Tibial nerve (tissue), 4 donors: ENCODE results near the gene RMND5B. TPM values are rescaled to one million over a fixed set of nuclear protein-coding genes. Genes with fewer than 3 reads are reported as not detected.

Experiments
- DNase-seq, 2 donors: peaks; one replicate each; pipeline ENCODE4 v3.0.0-alpha.2; 2019; ENCODE audit warnings: low spot score in 2 of 2
- H3K27ac ChIP-seq, 4 donors: fragments of 200-600 bp; sonication (generic) in 3 of 4; one replicate each; pipeline ENCODE4 v1.5.1; 2017 to 2019; ENCODE audit warnings: mild to moderate bottlenecking in 1 of 4
- H3K27me3 ChIP-seq, 2 donors: fragments of 200-600 bp; sonication (generic) in 1 of 2; one replicate each; pipeline versions ENCODE4 v1.5.1 to v1.6.0; 2017 to 2019
- H3K36me3 ChIP-seq, 3 donors: fragments of 200-600 bp; sonication (generic); one replicate each; pipeline ENCODE4 v1.5.1; 2018 to 2019
- H3K4me1 ChIP-seq, 4 donors: fragments of 200-600 bp; sonication (generic) in 3 of 4; one replicate each; pipeline ENCODE4 v1.5.1; 2017 to 2019
- H3K4me3 ChIP-seq, 4 donors: fragments of 200-600 bp; sonication (generic) in 3 of 4; one replicate each; pipeline ENCODE4 v1.5.1; 2017 to 2019; ENCODE audit warnings: mild to moderate bottlenecking in 1 of 4, moderate library complexity in 1 of 4
- H3K9me3 ChIP-seq, 4 donors: fragments of 200-600 bp; sonication (generic) in 3 of 4; one replicate each; pipeline ENCODE4 v1.5.1; 2017 to 2019
- CTCF ChIP-seq, 5 experiments: fragments of 200-600 bp in 3 of 5; fragments of 450-650 bp in 2 of 5; sonication (generic) in 3 of 5; IDR thresholded peaks; one replicate each; pipeline ENCODE4 v1.5.1; 2016 to 2019; ENCODE audit warnings: antibody characterized with exemption in 5 of 5, mild to moderate bottlenecking in 3 of 5, moderate library complexity in 2 of 5
- EP300 ChIP-seq, 2 donors: sonication (generic); formaldehyde crosslinking; IDR thresholded peaks; one replicate each; pipeline ENCODE4 v1.6.1; 2017; ENCODE audit warnings: antibody characterized with exemption in 2 of 2, mild to moderate bottlenecking in 1 of 2
- POLR2A ChIP-seq, 2 donors: fragments of 450-650 bp; IDR thresholded peaks; one replicate each; pipeline ENCODE4 v1.6.1; 2017; ENCODE audit warnings: antibody characterized with exemption in 2 of 2, mild to moderate bottlenecking in 2 of 2, moderate library complexity in 2 of 2
- WGBS, 2 donors: methylation state at CpG; one replicate each; pipeline ENCODE4 v1.1.5; 2018; 5-methylcytosine and 5-hydroxymethylcytosine counted together
- total RNA-seq, 4 donors: library from RNA; depleted of rRNA; stranded (reverse); fragments of >200 nt; gene quantifications; one replicate each; pipeline ENCODE4 v1.1.0, GENCODE V29; 2016

The RMND5B gene
- total RNA-seq, 4 donors from 2014 or later, result 43.1 to 58.8 (median 53.0) TPM

GRCh38 chr5:178115814-178116142 is 15.0 kb upstream of the RMND5B start:
- Histone ChIP-seq H3K4me3 (no peak overlapping the region), H3K4me1 (peaks cover 0 to 27% (median 15%) of the 10 kb centered on the region in 4 donors), H3K36me3 (no peaks in the 10 kb centered on the region), H3K9me3 (peaks cover 0 to 9% (median 0%) of the 10 kb centered on the region in 4 donors), H3K27me3 (peaks cover 0 to 90% of the 10 kb centered on the region in 2 donors), H3K27ac (no peak overlapping the region)
- WGBS, 2 donors, result 17 to 26% methylated on average over 6 to 7 of the region's 7 CpGs
- TF ChIP-seq POLR2A (IDR thresholded peaks at IDR 0.05) (no peak), EP300 (IDR thresholded peaks at IDR 0.05) (no peak), CTCF (IDR thresholded peaks at IDR 0.05) (no peak)
- no peak for DNase-seq

GRCh38 chr5:178116143-178116885 is 14.5 kb upstream of the RMND5B start:
- Histone ChIP-seq H3K27ac (no peak overlapping the region), H3K9me3 (peaks cover 0 to 9% (median 0%) of the 10 kb centered on the region in 4 donors), H3K4me1 (peaks cover 0 to 31% (median 18%) of the 10 kb centered on the region in 4 donors), H3K36me3 (no peaks in the 10 kb centered on the region), H3K27me3 (peaks cover 0 to 91% of the 10 kb centered on the region in 2 donors), H3K4me3 (no peak overlapping the region)
- TF ChIP-seq EP300 (IDR thresholded peaks at IDR 0.05), result no peak
- no peak for TF ChIP-seq POLR2A (IDR thresholded peaks at IDR 0.05)
- TF ChIP-seq CTCF (IDR thresholded peaks at IDR 0.05), result no peak
- DNase-seq, result no peak
- 17 to 31% methylated on average over 21 to 22 of the region's 22 CpGs for WGBS, 2 donors

GRCh38 chr5:178117923-178118701 is 12.7 kb upstream of the RMND5B start:
- DNase-seq, result no peak
- TF ChIP-seq POLR2A (IDR thresholded peaks at IDR 0.05), result no peak
- no peak for TF ChIP-seq EP300 (IDR thresholded peaks at IDR 0.05)
- no peak for TF ChIP-seq CTCF (IDR thresholded peaks at IDR 0.05)
- no peaks in the 10 kb centered on the region for H3K9me3 ChIP-seq

GRCh38 chr5:178119915-178120606 is 10.8 kb upstream of the RMND5B start:
- Histone ChIP-seq H3K27me3 (peaks cover 0 to 71% of the 10 kb centered on the region in 2 donors), H3K36me3 (no peaks in the 10 kb centered on the region), H3K27ac (no peak overlapping the region), H3K4me3 (no peak overlapping the region), H3K4me1 (peaks cover 0 to 20% (median 9%) of the 10 kb centered on the region in 4 donors), H3K9me3 (no peaks in the 10 kb centered on the region)
- no peak for DNase-seq
- no peak for TF ChIP-seq POLR2A (IDR thresholded peaks at IDR 0.05)
- no peak for TF ChIP-seq EP300 (IDR thresholded peaks at IDR 0.05)
- TF ChIP-seq CTCF (IDR thresholded peaks at IDR 0.05), result no peak
- WGBS, 2 donors, result 88 to 91% methylated on average over 18 to 21 of the region's 27 CpGs

More at GRCh38 chr5:178117923-178118701, 12.7 kb upstream of the RMND5B start:
- Histone ChIP-seq H3K36me3 (no peaks in the 10 kb centered on the region), H3K4me1 (peaks cover 0 to 39% (median 20%) of the 10 kb centered on the region in 4 donors), H3K4me3 (no peak overlapping the region), H3K27ac (no peak overlapping the region), H3K27me3 (peaks cover 0 to 87% of the 10 kb centered on the region in 2 donors)
- WGBS, 2 donors, result 69 to 80% methylated on average over 17 to 18 of the region's 18 CpGs
